Kidney epithelial cell (primary cell): ENCODE data around the gene TBC1D5. TPM values are rescaled to one million over a fixed set of nuclear protein-coding genes. Genes with fewer than 3 reads are reported as not detected.

Experiments
- DNase-seq: peaks from one replicate; pipeline ENCODE4 v3.0.0-alpha.2; 2010; ENCODE audit warnings: low read depth
- H3K27me3 ChIP-seq: 2 replicates; pipeline ENCODE4 v1.6.0; 2011; ENCODE audit warnings: low read length; ENCODE audit not compliant: control insufficient read depth, insufficient read depth
- H3K36me3 ChIP-seq: 2 replicates; pipeline ENCODE4 v1.5.1; 2011; ENCODE audit warnings: low read length; ENCODE audit not compliant: control insufficient read depth, insufficient read depth
- H3K4me3 ChIP-seq: 2 replicates; pipeline ENCODE4 v1.5.1; 2011; ENCODE audit warnings: low read depth, mild to moderate bottlenecking, control low read depth, low read length
- total RNA-seq: library from RNA; depleted of rRNA; stranded (reverse); fragments of >200 nt; gene quantifications from 2 replicates; pipeline ENCODE4 v1.2.3, GENCODE V29; 2015
- TF ChIP-seq, protein P1 (sequence below): IDR thresholded peaks from 2 replicates; pipeline ENCODE4 v1.5.1; 2011; ENCODE audit warnings: mild to moderate bottlenecking, moderate library complexity, low read length, control low read depth, inconsistent platforms; ENCODE audit not compliant: insufficient read depth, poor library complexity, severe bottlenecking

Gene TBC1D5
- total RNA-seq, 1 donor from 2014 or later, result 100 TPM

DNA sequence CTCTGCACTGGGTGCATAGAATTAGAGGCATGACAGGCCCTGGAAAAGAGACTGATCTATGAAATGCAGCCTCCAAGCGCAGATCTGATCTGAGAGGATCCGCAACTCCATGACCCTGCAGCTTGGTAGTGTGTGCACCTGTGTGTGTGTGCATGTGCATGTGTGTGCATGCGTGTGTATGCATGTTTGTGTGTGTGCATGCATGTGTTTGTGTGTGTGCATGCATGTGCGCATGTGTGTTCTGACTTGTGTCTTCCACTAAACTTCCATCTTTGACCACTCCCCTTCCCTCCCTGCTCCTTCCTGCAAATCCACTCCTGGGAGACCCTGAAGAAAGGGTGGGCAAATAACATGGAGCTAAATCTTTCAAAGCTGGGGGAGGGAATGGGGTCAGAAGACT lies 600.7 kb downstream of the TBC1D5 start:
- Histone ChIP-seq H3K4me3 (no peak overlapping the region), H3K36me3 (no peaks in the 10 kb centered on the region), H3K27me3 (no peaks in the 10 kb centered on the region)
- TF ChIP-seq, protein P1, sequence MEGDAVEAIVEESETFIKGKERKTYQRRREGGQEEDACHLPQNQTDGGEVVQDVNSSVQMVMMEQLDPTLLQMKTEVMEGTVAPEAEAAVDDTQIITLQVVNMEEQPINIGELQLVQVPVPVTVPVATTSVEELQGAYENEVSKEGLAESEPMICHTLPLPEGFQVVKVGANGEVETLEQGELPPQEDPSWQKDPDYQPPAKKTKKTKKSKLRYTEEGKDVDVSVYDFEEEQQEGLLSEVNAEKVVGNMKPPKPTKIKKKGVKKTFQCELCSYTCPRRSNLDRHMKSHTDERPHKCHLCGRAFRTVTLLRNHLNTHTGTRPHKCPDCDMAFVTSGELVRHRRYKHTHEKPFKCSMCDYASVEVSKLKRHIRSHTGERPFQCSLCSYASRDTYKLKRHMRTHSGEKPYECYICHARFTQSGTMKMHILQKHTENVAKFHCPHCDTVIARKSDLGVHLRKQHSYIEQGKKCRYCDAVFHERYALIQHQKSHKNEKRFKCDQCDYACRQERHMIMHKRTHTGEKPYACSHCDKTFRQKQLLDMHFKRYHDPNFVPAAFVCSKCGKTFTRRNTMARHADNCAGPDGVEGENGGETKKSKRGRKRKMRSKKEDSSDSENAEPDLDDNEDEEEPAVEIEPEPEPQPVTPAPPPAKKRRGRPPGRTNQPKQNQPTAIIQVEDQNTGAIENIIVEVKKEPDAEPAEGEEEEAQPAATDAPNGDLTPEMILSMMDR, result no peak
- no peak for DNase-seq

DNA sequence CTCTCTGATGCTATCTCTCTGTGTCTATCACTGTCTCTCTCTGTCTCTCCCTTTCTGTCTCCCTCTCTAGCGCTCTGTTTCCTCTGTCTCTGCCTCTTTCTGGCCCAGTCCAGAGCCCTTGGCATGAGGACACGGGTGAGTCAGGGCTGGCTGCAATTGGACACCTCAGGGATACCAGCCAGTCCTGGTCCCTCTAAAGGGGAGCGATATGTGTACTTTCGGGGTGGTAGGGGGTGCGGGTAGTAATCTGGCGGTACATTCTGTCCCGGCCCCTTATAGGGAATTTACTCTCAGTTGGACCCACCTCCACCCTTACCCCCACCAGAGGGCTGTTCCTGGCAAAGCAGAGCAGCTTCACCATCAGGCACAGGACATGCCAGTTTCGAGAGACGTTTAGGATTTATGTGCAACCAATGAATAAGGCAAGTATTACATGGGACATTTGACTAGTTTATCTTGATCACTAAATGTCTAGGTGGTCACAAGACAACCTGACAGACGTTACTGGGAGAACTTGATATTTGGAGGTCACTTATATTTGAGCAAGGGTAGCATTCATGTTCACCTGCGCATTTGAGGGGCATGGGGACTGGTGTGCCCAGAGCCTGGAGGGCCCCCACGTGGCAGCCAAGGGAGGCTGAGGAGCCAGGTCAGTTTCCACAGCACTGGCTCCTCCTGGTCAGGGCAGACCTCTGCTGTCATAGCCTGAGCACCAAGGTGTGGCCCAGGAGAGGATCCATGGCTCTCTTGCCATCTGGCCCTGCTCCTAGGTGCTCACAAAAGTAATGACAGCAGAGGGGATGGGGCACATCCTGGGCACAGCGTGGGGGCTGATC lies 601.5 kb downstream of the TBC1D5 start:
- H3K36me3 ChIP-seq, result no peaks in the 10 kb centered on the region
- H3K27me3 ChIP-seq, result no peaks in the 10 kb centered on the region
- no peak for DNase-seq
- TF ChIP-seq, protein P1, result no peak
- no peak overlapping the region for H3K4me3 ChIP-seq

DNA sequence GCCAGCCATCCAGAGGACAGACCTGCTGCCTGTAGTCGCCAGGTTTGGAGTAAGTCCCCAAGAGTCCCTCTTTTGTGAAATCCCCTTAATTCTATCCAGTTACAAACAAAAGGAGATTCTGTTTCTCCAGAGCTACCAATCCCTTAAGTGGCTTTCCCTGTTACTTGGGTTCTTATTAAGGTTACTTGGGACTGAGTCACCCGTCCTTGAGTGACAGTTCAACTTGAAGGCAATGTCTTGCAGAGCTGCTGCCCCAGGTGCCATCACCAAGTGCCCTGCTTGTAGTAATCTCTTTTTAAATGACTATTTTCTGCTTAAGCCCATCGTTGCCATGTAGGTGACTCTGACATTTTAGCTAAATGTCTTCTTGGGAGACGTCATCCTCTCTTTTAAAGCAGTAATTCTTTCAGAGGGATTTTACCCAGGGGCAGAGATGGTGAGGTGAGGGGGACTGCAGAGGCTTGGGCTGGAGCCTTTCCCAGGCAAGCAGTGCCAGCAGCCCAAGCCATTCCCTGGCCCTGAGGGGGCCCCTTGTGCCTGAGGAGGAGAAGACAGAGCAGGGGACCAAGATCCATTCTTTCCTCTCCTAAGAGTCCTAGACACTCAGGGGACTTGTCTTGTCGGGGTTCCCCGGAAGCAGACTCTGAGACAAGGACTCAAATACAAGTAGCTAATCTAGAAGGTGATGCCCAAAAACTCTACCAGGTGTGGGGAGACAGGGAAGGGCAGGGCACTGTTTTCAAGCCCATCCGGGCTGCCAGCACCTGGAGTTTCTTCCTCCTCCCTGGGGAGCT lies 604.0 kb downstream of the TBC1D5 start:
- H3K36me3 ChIP-seq, result no peaks in the 10 kb centered on the region
- H3K4me3 ChIP-seq, result no peak overlapping the region
- DNase-seq, result no peak
- TF ChIP-seq, protein P1, result no peak
- no peaks in the 10 kb centered on the region for H3K27me3 ChIP-seq

DNA sequence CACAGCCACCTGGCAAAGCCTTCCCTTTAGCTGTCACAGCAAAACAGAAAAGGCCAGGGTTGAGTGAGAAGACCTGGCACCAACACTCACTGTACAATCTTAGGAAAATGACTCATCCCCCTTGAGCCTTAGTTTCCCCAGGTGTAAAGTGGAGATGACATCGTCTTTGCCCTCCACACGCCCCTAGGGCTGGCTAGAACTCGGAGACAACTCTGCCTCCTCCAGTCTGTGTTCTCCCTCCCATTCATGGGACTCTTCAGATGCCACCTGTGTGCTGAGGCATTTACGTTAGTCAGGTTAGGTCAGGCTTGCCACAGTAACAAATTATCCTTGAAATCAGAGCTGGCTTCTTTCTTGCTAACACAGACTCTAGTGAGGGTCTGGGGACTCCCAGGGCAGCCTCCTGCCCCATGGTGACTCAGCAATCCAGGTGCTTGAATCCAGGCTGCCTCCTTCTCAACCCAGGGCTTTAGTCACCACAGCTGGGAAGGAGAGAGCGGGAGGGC lies 605.1 kb downstream of the TBC1D5 start:
- H3K27me3 ChIP-seq, result no peaks in the 10 kb centered on the region
- no peak overlapping the region for H3K4me3 ChIP-seq
- no peaks in the 10 kb centered on the region for H3K36me3 ChIP-seq
- DNase-seq, result no peak
- TF ChIP-seq, protein P1, result no peak

DNA sequence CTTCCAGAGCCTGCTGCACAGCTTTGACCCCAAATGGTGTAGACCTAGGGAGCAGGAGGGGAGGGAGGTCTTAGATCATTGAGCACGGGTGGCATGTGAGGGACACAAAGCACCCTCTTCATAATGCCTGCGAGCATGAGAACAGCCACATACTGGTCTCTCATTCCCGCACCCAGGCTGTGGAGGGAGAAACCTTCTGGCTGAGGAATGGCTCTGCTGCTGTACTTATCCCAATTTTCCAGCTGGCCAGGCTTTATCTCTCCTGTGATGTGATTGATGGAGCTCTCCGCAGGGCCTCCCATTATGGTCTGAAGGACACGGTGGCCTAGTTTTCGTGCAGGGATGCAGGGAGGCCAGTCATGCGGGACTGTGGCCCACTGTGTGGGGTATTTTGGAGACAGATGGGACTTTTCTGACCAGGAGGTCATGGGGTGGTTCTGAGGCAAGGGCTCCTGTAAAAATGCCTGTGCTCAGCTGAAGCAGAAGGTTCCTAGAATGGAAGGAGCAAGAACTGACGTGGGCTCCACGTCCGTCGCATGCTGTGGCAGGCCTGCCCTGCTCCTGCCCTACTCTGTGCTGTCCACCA lies 606.2 kb downstream of the TBC1D5 start:
- H3K36me3 ChIP-seq, result no peaks in the 10 kb centered on the region
- H3K27me3 ChIP-seq, result no peaks in the 10 kb centered on the region
- DNase-seq, result no peak
- TF ChIP-seq, protein P1, result no peak
- H3K4me3 ChIP-seq, result no peak overlapping the region
